ENCODE data around the gene DOK5.
"Not testable (repeated sequence)": the region's sequence is repeated elsewhere in the genome, so short reads cannot be mapped to it uniquely, and the experiment has no call there.

The DOK5 gene

GRCh38 chr20:54472607-54473006 lies 2.8 kb upstream of the DOK5 start:
- DNase-seq, result no peak

GRCh38 chr20:54473340-54473739 lies 2.1 kb upstream of the DOK5 start:
- DNase-seq, result no peak

- DNase-seq, result no peak
Measured at GRCh38 chr20:54474046-54474445, 1.3 kb upstream of the DOK5 start.

- no peak for DNase-seq
Measured at GRCh38 chr20:54474866-54475265, 527 bp upstream of the DOK5 start.

- DNase-seq, result no peak
Measured at GRCh38 chr20:54476169-54477009, 996 bp downstream of the DOK5 start.

- DNase-seq, result no peak
Measured at GRCh38 chr20:54477191-54477955, 2.0 kb downstream of the DOK5 start.

- no peak for DNase-seq
Measured at GRCh38 chr20:54479138-54479906, 3.9 kb downstream of the DOK5 start.

GRCh38 chr20:54479937-54480336 lies 4.5 kb downstream of the DOK5 start:
- not testable (repeated sequence) for DNase-seq

- no peak for DNase-seq
Measured at GRCh38 chr20:54481442-54481841, 6.0 kb downstream of the DOK5 start.

- DNase-seq, result no peak
Measured at GRCh38 chr20:54485631-54486030, 10.2 kb downstream of the DOK5 start.

GRCh38 chr20:54486585-54486984 lies 11.2 kb downstream of the DOK5 start:
- DNase-seq, result no peak

GRCh38 chr20:54488442-54488841 lies 13.0 kb downstream of the DOK5 start:
- no peak for DNase-seq

GRCh38 chr20:54491506-54491905 lies 16.1 kb downstream of the DOK5 start:
- no peak for DNase-seq

- no peak for DNase-seq
Measured at GRCh38 chr20:54494303-54495006, 19.1 kb downstream of the DOK5 start.

GRCh38 chr20:54497931-54498718 lies 22.7 kb downstream of the DOK5 start:
- DNase-seq, result no peak

- no peak for DNase-seq
Measured at GRCh38 chr20:54499111-54499510, 23.7 kb downstream of the DOK5 start.

- DNase-seq, result no peak
Measured at GRCh38 chr20:54502179-54502578, 26.8 kb downstream of the DOK5 start.

- no peak for DNase-seq
Measured at GRCh38 chr20:54506643-54507042, 31.2 kb downstream of the DOK5 start.

- DNase-seq, result no peak
Measured at GRCh38 chr20:54510541-54511129, 35.2 kb downstream of the DOK5 start.

GRCh38 chr20:54512694-54513093 lies 37.3 kb downstream of the DOK5 start:
- no peak for DNase-seq

GRCh38 chr20:54514028-54514607 lies 38.7 kb downstream of the DOK5 start:
- no peak for DNase-seq

Measured in NCI-H1436 treated with DMSO at 0.1 percent for 48 hours (cell line).